Stimulated activated naive CD4-positive, alpha-beta T cell (primary cell): Measurements from ENCODE around the gene CDT1.
"Not testable (repeated sequence)": the region's sequence is repeated elsewhere in the genome, so short reads cannot be mapped to it uniquely, and the experiment has no call there.

ENCODE experiments used
- DNase-seq, 6 experiments: peaks; one replicate each; lab custom pipeline; 2025; lab: John Stamatoyannopoulos, UW

CDT1 gene

DNA sequence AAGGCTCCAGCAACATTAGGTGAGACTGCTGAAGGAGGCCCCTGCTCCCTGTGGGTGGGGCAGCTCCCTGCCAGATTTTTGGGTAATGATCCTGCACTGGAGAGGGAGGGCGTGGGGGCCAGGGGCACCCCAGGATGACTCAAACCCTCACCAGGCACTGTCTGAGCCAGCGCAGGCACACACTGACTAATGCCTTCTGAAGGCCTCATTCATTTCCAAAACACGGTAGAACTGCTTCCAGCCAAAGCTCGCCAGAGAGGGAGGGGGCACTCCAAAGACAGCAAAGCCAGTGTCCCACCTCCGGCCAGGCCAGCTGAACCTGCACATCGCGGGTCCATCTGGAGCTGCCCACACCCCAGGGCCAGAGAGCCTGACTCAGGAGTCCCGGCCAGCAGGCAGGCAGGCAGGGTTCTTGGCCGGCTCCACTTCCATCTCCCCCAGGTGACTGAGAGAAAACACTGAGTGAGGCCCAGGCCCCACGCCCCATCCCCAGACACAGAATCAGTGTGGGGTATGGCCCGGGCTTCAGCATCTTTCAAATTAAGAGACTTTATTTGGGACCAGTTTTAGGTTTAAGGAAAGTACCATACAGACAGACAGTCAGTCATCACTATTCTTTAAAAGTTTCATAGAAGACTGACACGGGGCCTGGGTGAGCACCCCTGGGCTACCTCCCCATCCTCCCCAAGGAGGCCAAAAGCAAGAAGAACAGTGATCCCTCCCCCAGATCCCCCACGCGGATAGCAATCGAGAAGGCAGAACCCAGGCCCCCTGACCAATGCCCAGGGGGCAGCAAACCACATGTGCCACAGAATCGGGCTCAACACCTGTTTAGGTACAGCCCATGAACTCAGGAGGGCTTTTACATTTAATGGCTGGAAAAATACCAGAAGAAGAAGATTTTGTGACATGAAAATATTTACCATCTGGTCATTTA lies 20.9 kb upstream of the CDT1 start:
- DNase-seq: peak in 1 of 6 experiments; percentile 45

DNA sequence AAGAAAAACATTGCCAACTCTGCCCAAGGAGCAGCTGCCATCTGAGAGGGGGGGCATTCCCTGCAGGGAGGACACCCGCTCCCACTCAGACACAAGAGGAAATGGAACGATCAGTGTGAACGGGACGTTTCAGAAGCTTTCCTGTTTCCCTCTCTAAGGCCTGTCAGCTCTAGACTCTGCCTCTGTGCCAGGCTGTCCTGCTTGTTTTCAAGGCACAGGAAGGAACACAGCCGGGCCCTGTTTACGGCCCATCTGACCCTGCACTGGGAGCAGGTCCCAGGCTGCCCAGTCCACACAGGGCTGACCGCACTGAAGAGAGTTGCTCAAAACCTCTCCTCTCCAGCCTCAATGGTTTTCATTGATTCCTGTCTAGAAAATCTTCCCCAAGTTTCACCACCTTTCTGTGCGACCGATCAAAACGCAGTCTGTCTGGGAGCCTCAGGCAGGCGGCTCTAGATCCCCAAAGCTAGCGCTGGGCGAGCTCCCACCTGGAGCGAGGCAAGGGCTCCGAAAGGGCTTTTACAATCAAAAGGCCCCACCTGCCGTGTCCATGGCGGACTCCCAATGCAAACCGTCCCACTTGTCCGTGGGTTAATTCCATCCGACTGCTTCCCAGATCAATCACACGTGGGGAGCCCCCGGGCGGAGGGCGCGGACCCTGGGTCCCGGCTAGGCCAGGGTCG lies 20.1 kb upstream of the CDT1 start:
- peak in 1 of 6 experiments; percentile 46 for DNase-seq

- peak in 3 of 6 experiments; percentile 43 to 45 (median 43) for DNase-seq
These were observed 19.3 kb upstream of the CDT1 start for GRCh38 chr16:88784074-88784855.

DNA sequence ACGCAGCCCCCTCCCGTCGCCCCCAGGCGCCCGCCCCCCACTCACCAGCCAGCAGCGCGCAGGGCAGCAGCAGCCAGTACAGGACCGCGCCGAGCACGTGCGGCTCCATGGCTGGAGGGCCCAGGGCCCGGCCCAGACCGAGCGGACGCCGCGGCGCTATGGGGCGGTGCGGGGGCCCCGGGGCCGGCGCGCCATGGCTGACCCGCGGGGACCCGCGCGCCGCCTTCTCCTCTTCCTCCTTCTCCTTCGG lies 18.8 kb upstream of the CDT1 start:
- no peak for DNase-seq

DNA sequence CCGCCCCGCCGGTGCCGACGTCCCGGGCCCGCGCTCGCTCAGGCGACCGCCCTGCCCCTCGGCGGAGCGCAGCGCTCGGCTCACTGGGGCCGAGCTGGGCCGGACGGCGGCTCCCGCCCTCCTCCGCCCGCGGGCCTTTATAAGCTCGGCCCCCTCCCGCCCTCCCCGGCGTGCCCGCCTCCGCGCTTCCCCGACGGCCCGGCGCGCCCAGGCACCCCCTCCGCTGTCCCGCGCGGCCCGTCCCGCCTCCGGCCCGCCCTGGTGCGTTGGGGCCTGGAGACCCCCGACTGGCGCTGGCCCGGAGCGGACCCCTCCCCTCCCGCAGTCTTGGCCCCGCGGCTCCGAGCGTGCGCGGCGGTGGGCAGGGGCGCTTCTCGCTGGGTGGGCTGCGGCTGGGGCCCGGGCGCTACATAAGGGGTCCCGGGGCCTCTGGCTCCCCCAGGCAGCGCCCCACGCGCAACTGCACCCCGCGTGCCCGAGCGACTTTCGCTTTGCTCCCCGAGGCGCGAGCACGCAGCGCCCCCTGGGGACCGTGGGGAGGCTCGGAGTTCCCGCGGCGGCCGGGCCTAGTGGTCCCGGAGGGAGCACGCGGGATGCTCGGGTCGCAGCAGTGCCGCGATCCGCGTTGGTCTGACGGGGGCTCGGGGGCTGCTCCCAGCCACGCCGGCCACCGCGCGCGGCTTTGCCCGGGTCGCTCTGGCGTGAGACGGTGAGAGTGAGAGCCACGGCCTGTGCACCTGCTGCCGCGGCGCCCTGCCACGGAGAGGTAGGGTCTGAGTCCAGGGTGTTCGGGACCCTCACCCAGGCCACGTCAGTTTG lies 18.3 kb upstream of the CDT1 start, which contains the start of gene PIEZO1:
PIEZO1 (minus strand) TSS at position 115 of the 819 bp plus-strand sequence. CDS start 256 bp downstream, outside the sequence.
- DNase-seq: peak; percentile 61 to 86 (median 80)

DNA sequence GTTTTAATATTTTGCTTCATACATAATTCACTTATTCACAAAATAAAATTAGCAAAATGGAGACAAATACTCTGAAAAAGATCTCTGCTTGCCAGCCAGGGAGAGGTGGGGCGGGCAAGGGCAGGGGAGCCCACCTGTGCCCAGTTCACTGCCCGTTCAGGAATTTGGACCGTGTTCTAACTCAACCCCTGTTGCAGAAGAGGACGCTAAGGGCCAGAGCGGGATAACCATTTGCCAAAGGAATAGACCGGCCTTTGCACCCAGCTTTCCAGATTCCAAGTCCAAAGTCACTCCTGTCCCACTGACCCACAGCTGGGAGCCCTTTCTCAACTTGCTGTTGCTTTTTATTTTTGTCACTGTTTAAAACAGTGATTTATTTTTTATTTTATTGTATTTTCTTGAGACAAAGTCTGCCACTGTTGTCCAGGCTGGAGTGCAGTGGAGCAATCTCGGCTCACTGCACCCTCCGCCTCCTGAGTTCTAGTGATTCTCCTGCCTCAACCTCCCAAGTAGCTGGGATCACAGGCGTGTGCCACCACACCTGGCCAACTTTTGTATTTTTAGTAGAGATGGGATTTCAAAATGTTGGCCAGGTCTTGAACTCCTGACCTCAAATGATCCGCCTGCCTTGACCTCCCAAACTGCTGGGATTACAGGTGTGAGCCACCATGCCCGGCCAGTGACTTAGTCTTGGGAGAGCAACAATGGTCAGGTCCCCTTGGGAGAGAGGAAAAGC lies 15.8 kb upstream of the CDT1 start:
- no peak for DNase-seq

DNA sequence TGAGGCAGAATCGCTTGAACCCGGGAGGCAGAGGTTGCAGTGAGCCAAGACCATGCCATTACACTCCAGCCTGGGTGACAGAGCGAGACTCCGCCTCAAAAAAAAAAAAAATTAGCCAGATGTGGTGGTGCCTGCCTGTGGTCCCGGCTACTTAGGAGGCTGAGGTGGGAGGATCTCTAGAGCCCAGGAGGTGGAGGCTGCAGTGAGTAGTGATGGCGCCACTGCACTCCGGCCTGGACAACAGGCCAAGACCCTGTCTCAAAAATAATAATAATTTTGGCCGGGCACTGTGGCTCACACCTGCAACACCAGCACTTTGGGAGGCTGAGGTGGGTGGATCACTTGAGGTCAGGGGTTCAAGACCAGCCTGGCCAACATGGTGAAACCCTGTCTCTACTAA lies 14.8 kb upstream of the CDT1 start:
- not testable (repeated sequence) for DNase-seq

- no peak for DNase-seq
These were observed 14.0 kb upstream of the CDT1 start for GRCh38 chr16:88789594-88789993.

GRCh38 chr16:88790312-88791211 lies 13.0 kb upstream of the CDT1 start:
- peak in 5 of 6 experiments; percentile 26 to 63 (median 49) for DNase-seq

DNA sequence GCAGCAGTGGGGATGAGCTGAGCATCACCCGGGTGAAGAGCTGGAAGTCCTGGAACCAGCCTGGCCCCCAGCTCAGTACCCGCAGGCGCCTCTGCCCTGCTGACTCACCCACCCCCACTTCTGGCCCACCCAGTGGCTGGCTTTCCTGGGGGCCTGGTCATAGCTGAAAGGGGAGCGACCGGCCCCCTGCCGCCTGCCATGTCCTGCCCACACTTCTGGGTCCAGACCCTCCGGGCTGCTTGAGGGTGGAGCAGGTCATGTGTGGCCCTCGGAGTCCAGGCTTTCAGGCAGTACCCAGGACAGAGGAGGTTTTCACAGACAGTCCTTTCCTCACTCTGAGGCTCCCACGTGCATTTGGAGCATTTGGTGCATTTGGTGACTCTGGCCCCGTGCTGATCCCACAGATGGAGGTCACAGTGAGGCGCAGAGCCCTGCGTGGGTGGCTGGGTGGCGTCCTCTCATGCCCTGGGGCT lies 11.5 kb upstream of the CDT1 start:
- DNase-seq: no peak

DNA sequence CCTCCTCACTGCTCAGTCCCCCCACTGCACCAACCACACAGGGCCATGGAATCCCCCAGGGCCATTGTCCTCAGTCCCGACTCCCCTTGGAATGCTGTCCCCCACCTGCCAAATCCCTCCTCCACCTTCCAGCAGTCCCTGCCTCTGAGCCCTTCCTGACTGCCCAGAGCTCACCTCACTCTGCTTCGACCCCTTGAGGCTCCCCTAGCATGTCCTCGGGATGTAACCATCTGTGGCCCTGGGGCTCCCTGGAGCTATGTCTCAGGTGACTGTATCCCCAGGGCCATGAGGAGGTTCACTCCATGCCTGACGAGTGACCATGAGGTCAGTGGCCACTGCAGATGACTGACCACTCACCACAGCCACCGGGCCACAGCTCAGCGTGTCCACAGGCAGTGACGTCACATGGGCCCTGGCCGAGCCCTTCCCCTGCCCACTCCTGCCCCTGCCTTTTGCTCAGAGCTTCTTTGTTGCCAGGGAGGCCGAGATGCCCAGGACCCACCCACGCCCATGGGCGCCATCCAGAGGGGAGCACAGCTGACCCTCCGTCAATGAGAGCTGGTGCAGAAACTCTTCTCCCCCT lies 10.8 kb upstream of the CDT1 start:
- no peak for DNase-seq

- DNase-seq: no peak
These were observed 10.2 kb upstream of the CDT1 start for GRCh38 chr16:88793251-88793954.

DNA sequence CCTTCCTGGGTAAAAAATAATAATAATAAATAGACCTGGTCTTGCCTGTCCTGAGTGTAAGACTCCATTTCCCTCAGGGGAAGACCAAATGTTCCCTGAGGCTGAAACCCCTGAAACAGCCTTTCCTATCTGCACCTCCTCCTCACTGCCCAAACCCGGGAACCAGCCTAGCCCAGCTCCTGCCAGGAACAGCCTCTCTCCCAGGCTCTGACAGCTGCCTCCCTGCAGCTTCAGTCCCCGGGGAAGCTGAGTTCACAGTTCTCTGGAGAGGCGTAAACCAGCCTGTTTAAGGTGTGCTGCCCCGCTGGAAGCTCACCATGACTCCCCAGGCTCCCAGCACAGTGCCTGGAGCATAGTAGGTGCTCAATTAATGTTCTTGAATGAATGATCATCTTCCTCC lies 7.3 kb upstream of the CDT1 start:
- DNase-seq: no peak

DNA sequence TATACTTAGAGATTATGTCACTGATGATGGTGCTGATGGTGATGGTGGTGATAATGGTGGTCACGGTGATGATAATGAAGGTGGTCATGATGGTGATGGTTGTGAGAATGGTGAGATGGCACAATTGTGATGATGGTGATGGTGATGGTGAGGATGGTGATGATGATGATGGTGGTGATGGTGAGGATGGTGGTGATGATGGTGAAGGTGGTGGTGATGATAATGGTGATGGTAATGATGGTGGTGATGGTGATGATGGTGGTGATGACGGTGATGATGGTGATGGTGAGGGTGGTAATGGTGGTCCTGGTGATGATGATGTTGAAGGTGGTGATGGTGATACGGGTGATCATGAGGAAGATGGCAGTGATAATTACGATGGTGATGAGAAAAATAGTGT lies 5.5 kb upstream of the CDT1 start:
- no peak for DNase-seq

DNA sequence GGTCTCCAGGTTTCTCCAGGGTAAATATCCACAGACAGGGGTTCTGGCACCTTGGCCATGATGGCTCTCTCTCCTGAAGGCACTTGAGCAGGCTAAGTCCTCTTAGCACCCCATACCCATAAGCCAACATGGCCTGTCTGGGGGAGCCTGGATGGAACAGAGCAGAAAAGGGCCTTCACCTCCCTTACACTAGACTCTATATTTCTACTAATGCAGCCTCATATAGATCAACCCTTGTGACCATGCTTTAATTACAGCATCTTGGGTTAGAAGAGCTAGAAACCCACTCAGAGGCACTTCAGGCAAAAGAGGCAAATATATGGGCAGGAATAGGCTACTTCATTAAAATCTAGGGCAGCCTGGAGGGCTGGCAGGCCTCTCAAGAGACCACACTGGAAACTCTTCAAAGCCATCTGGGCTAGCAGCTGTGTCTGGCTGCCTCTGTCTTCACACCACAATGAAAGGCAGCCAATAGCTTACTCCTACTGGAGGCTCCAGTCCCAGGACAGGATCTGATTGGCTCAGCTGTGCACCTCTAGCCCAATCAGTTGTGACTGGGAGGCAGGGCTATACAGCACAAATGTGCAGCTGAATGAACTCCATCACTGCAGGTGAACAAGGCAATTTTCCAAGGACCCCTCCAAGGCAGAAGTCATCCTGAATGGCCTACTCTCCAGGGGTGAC lies 4.7 kb upstream of the CDT1 start:
- no peak for DNase-seq

- peak in 3 of 6 experiments; percentile 16 to 35 (median 17) for DNase-seq
These were observed 3.9 kb upstream of the CDT1 start for GRCh38 chr16:88799569-88800276.

- no peak for DNase-seq
These were observed 3.4 kb upstream of the CDT1 start for GRCh38 chr16:88800277-88800592.

DNA sequence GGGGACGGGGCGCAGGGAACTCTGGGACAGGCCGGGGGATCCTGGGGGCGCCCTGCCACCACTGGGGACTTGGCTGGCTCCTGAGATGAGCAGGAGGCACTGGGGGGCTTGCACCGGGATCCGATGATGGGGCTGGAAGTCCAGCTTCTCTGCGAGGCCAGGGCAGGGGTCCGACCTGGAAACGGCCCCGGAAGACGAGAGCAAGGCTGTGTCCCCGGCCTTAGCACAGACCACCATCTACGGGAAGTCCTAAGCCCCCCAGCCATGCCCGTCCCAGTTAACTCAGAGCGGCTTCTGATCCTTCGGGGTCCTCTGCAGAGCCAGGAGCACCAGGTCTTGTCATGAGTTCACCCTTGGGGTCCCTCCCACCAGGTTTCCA lies 573 bp downstream of the CDT1 start:
- no peak for DNase-seq
